Activated CD4-positive, alpha-beta memory T cell treated with anti-CD3 and anti-CD28 coated beads, Interleukin-2, amount 10 ng/mL, durations not matched to agents 7 days and 5 days (primary cell): ENCODE results near the gene PERM1. TPM values are rescaled to one million over a fixed set of nuclear protein-coding genes. Genes with fewer than 3 reads are reported as not detected.
A peak's percentile ranks its signal among the peaks of the same experiment; 100 is the strongest.
"Not testable (repeated sequence)": the region's sequence is repeated elsewhere in the genome, so short reads cannot be mapped to it uniquely, and the experiment has no call there.

Source experiments
- CTCF ChIA-PET: fragments of 350-600 bp; sonication (Branson Sonifier 250); formaldehyde crosslinking; loops from one replicate; lab custom pipeline; 2021; ENCODE audit warnings: antibody characterized with exemption, inconsistent platforms; lab: Charles Lee
- POLR2A ChIA-PET: fragments of 350-600 bp; sonication (Branson Sonifier 250); formaldehyde crosslinking; loops from one replicate; lab custom pipeline; 2021; ENCODE audit warnings: antibody characterized with exemption; lab: Charles Lee
- DNase-seq: peaks from one replicate; pipeline ENCODE4 v3.0.0-alpha.2; 2020
- H3K27ac Mint-ChIP-seq: one replicate; pipeline ENCODE4 v1.8.0; 2021; ENCODE audit warnings: mild to moderate bottlenecking, mixed read lengths
- H3K27me3 Mint-ChIP-seq: one replicate; pipeline ENCODE4 v1.8.0; 2021; ENCODE audit warnings: mixed read lengths
- H3K36me3 Mint-ChIP-seq: one replicate; pipeline ENCODE4 v1.8.0; 2021; ENCODE audit warnings: low read depth, mixed read lengths
- H3K4me1 Mint-ChIP-seq: one replicate; pipeline ENCODE4 v1.8.0; 2021; ENCODE audit warnings: mixed read lengths
- H3K4me3 Mint-ChIP-seq: one replicate; pipeline ENCODE4 v1.8.0; 2021; ENCODE audit warnings: mild to moderate bottlenecking, mixed read lengths
- H3K9me3 Mint-ChIP-seq: one replicate; pipeline ENCODE4 v1.8.0; 2021; ENCODE audit warnings: mixed read lengths
- total RNA-seq, 2 experiments: library from RNA; stranded (reverse); gene quantifications; one replicate each; pipeline ENCODE4 v1.2.3, GENCODE V29; 2021

The PERM1 gene
- total RNA-seq, 2 experiments from 2014 or later, result not detected

DNA sequence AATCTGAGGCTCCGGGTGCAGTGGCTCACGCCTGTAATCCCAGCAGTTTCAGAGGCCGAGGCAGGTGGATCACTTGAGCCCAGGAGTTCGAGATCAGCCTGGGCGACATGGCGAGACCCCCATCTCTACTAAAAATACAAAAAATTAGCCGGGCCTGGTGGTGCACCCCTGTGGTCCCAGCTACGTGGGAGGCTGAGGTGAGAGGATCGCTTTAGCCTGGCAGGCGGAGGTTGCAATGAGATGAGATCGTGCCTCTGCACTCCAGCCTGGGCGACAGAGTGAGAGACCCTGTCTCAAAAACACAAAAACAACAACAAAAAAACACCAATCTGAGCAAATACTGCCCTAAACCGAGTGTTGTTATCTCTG is 30.8 kb upstream of the PERM1 start:
- peaks cover 11% of the 10 kb centered on the region for H3K27me3 Mint-ChIP-seq
- not testable (repeated sequence) for H3K9me3 Mint-ChIP-seq, DNase-seq
- ChIA-PET CTCF (interaction anchor here (1.1 to 4.0 kb wide), 4 partner anchors 11 to 143 kb away, joined by 3 to 17 read pairs (median 11); no protein-coding TSS in a partner anchor), POLR2A (interaction anchor here (0.6 to 3.1 kb wide), 11 partner anchors 10 to 393 kb away, joined by 3 to 25 read pairs (median 4); partner anchors contain the start of genes HES4 and NOC2L)
- H3K4me3 Mint-ChIP-seq, result peak overlapping the region; percentile 95
- peaks cover 44% of the 10 kb centered on the region for H3K36me3 Mint-ChIP-seq
- H3K4me1 Mint-ChIP-seq, result peaks cover 40% of the 10 kb centered on the region
- H3K27ac Mint-ChIP-seq, result peak overlapping the region; percentile 95

DNA sequence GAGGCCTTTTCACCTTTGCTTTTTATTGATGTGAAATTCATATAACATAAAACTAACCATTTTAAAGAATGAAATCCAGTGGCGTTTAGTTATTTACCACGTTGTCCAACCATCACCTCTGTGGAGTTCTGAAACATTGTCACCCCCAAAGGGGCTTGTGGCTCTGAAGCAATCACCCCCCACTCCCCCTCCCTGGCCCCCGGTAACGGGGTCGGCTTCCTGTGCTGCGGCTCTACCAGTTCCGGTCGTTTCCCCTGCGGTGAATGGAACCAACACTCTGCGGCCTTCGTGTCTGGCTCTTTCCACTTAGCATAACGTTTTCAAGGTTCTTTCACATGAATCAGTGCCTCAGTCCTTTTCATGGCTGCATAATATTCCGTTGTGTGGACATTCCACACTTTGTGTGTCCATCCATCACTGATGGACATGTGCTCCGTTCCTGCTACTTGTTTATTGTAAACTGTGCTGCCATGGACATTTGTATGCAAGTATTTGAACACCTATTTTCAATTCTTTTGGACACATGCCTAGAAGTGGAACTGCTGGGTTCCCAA is 29.6 kb upstream of the PERM1 start:
- Mint-ChIP-seq H3K4me1 (peaks cover 32% of the 10 kb centered on the region), H3K9me3 (no peaks in the 10 kb centered on the region), H3K27me3 (peaks cover 13% of the 10 kb centered on the region), H3K27ac (no peak overlapping the region), H3K36me3 (peaks cover 32% of the 10 kb centered on the region), H3K4me3 (no peak overlapping the region)
- POLR2A ChIA-PET, result no interaction called here
- CTCF ChIA-PET, result no interaction called here
- DNase-seq, result no peak

DNA sequence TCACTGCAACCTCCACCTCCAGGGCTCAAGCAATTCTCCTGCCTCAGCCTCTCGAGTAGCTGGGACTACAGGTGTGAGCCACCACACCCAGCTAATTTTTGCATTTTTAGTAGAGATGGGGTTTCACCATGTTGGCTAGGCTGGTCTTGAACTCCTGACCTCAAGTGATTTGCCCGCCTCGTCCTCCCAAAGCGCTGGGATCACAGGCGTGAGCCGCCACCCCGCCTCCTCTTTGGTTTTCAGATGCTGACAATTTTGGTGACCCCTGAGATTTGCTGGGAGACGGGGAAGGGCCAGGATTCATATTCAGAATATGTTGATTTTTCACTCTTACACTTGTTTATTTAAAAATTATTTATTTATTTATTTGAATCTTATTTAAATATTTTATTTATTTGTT is 28.2 kb upstream of the PERM1 start:
- POLR2A ChIA-PET, H3K9me3 Mint-ChIP-seq, DNase-seq, H3K4me3 Mint-ChIP-seq, H3K27ac Mint-ChIP-seq: not testable (repeated sequence)
- CTCF ChIA-PET, result interaction anchor here (0.6 kb wide), 1 partner anchor 8 kb away, joined by 3 read pairs; no protein-coding TSS in a partner anchor
- peaks cover 32% of the 10 kb centered on the region for H3K4me1 Mint-ChIP-seq
- peaks cover 27% of the 10 kb centered on the region for H3K36me3 Mint-ChIP-seq
- H3K27me3 Mint-ChIP-seq, result peaks cover 18% of the 10 kb centered on the region

DNA sequence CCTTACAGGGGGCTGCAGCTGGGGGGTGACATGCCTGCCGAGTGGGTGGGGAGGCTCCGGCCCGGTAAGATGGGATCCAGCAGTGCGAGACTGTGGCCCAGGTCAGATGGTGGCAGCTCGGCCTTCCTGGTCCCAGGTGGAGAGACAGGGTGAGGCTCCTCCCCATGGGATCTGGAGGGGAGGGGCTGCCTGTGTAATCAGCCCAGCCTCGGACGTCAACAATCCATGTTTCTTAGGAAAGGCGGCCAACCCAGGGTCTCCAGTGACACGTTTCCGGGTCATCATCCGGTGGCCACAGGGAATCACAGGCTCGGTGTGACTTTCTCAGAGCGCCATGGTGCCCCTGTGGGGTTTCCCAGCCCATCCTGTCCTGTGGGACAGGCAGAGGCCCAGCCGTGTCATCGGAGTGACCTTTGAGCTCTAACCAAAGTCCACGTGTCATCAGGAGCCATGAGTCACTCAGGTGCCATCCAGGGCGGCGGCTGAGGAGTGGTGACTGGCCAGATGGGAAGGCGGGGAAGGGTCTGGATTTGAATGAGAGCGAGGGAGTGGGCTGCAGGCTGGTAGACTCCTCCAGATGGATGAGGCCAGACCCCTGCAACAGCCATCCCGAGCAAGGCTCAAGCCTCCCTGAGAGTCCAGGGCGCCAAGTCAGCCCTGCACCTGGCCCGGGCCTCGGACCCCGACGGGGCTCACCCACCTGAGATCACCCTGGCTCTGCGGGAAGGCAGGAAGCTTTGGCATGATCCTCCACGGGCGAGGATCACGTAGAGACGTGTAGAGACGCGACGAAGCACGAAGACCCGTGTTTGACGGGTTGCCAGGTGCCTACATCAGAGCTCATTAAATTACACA is 24.6 kb upstream of the PERM1 start:
- ChIA-PET POLR2A (no interaction called here), CTCF (interaction anchor here (1.1 kb wide), 1 partner anchor 22 kb away, joined by 3 read pairs; no protein-coding TSS in a partner anchor)
- DNase-seq, result no peak
- peaks cover 1% of the 10 kb centered on the region for H3K36me3 Mint-ChIP-seq
- no peak overlapping the region for H3K4me3 Mint-ChIP-seq
- peaks cover 40% of the 10 kb centered on the region for H3K27me3 Mint-ChIP-seq
- no peak overlapping the region for H3K27ac Mint-ChIP-seq
- H3K4me1 Mint-ChIP-seq, result peaks cover 20% of the 10 kb centered on the region
- H3K9me3 Mint-ChIP-seq, result no peaks in the 10 kb centered on the region

DNA sequence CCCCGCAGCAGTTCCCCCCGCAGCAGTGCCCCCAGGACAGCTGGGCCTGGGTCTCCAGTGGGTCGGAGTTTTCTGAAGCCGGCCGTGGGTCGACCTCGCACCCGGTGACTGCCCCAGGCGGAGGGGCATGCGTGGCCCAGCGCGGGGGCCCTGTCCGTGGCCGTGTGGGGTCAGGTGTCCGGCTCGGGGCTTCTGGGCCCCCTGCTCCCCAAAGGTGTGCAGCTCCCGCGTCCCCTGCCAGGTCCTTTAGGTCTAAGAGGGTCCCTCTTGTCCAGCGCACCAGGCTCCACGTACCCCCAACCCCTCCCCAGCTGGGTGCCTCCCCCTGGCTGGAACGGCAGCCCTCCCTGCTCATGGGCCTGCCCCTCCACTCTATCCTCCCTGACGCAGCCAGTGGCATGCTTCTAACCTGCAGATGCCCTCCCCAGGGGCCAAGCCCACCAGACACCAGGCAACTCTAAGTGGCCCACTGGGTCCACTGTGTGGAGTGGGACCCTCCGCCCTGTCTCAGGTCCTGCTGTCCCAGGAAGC is 23.9 kb upstream of the PERM1 start:
- CTCF ChIA-PET, result no interaction called here
- H3K4me1 Mint-ChIP-seq, result peaks cover 19% of the 10 kb centered on the region
- no peaks in the 10 kb centered on the region for H3K9me3 Mint-ChIP-seq
- no peak overlapping the region for H3K27ac Mint-ChIP-seq
- H3K36me3 Mint-ChIP-seq, result no peaks in the 10 kb centered on the region
- H3K4me3 Mint-ChIP-seq, result no peak overlapping the region
- no peak for DNase-seq
- POLR2A ChIA-PET, result no interaction called here
- peaks cover 43% of the 10 kb centered on the region for H3K27me3 Mint-ChIP-seq

DNA sequence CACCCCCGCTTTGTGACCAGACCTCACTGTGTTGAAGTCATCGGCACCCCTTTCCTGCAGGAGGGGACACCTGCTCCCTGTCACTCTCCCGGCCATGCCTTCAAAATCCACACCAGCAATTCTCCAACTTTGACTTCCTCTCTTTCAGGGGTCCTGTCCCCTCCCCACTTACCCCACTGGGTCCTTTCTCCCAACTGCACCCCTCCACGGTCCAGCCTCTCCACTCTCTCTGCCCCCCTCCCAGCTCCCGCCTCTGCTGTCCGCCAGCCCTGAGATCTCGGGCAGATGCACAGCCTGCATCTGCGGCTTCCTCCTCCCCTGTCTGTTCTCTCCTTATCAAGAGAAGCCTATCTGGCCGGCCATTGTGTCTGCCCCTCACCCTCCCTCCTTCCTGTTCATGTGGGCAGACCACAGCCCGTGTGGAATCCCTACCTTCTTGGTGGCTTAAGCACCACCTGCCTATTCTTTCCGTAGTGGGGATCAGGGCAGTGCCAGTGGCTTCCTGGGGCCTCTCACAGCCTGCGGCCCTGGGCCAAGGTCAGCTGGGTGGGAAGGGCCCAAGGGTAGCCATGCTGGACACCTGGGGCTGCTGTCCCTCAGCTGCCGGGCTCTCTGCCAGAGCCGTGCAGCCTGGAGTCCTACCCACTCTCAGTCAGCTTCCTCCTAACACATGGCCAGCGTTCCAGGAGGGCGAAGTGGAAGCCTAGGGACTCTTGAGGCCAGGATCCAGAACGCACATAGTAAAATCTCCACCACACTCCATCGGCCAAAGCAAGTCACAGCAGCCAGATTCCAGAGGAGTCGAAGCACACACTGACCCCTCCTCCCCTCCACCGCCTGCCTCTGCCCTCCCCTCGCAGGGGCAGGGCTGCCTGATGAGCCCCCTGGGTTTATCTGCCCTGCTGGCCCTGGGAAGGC is 23.1 kb upstream of the PERM1 start:
- Mint-ChIP-seq H3K9me3 (no peaks in the 10 kb centered on the region), H3K27me3 (peaks cover 44% of the 10 kb centered on the region), H3K4me3 (no peak overlapping the region), H3K27ac (no peak overlapping the region), H3K36me3 (no peaks in the 10 kb centered on the region), H3K4me1 (peaks cover 24% of the 10 kb centered on the region)
- CTCF ChIA-PET, result no interaction called here
- peak; percentile 57 for DNase-seq
- POLR2A ChIA-PET, result interaction anchor here (1.0 kb wide), 1 partner anchor 9 kb away, joined by 5 read pairs; no protein-coding TSS in a partner anchor

DNA sequence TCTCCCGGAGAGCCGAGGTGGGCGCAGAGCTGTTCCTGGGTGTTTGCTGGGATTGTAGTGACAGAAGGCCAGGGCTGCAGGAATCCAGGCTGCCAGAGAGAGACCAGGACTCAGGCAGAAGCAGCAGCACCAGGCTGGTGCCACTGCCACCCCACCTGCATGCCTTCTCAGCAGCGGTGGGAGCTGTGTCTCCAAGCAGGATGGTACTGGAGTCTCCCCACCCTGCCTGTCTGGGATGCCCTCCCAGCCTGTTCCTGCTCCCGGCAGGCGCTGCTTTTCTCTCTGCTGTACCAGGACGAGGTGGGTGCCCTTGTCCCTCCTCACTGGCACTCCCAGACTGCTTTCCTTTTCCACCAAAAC is 22.5 kb upstream of the PERM1 start:
- Mint-ChIP-seq H3K27me3 (peaks cover 46% of the 10 kb centered on the region), H3K4me3 (no peak overlapping the region), H3K36me3 (no peaks in the 10 kb centered on the region), H3K4me1 (peaks cover 24% of the 10 kb centered on the region), H3K27ac (no peak overlapping the region), H3K9me3 (no peaks in the 10 kb centered on the region)
- CTCF ChIA-PET, result no interaction called here
- POLR2A ChIA-PET, result interaction anchor here (1.0 kb wide), 1 partner anchor 10 kb away, joined by 5 read pairs; no protein-coding TSS in a partner anchor
- DNase-seq, result no peak

DNA sequence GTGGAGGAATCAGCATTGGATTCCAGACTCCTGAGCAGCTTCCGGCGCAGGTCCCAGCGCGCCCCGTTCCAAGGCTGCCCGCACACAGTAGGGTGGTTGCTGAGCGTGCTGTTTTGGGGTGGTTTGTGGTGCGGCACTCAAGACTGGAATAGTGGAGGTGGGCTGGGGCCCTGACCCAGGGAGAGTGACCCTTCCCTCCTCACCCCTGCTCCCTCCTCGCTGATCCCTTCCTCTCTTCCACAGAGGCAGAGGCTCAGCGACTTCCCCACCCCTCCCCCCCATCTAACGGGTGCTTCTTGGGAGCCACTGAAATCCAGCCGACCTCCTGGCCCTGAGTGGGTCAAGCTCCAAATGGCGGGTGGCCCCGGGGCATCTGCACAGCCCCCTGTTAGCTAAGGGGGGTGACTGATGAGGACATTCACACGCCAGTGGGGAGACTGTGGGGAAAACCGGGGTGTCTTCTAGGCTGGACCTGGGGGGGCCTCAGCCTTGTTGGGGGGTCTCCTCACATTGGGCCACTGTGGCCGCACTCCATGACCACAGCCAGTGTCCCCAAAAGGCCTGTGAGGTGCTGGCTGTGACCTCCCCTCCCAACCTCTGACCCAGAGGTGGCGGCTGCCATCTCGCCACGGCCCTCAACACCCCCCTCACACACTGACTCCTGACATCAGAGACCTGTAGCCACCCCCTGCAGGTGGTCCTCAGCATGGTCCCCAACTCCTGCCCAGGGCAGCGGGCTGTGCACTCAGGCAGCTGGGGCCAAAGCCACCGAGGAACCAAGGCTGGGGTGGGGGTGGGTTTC is 21.9 kb upstream of the PERM1 start:
- no peaks in the 10 kb centered on the region for H3K9me3 Mint-ChIP-seq
- ChIA-PET CTCF (no interaction called here), POLR2A (interaction anchor here (0.7 kb wide), 1 partner anchor 11 kb away, joined by 3 read pairs; no protein-coding TSS in a partner anchor)
- H3K27me3 Mint-ChIP-seq, result peaks cover 41% of the 10 kb centered on the region
- H3K4me3 Mint-ChIP-seq, result no peak overlapping the region
- no peak for DNase-seq
- H3K27ac Mint-ChIP-seq, result no peak overlapping the region
- no peaks in the 10 kb centered on the region for H3K36me3 Mint-ChIP-seq
- peaks cover 19% of the 10 kb centered on the region for H3K4me1 Mint-ChIP-seq

DNA sequence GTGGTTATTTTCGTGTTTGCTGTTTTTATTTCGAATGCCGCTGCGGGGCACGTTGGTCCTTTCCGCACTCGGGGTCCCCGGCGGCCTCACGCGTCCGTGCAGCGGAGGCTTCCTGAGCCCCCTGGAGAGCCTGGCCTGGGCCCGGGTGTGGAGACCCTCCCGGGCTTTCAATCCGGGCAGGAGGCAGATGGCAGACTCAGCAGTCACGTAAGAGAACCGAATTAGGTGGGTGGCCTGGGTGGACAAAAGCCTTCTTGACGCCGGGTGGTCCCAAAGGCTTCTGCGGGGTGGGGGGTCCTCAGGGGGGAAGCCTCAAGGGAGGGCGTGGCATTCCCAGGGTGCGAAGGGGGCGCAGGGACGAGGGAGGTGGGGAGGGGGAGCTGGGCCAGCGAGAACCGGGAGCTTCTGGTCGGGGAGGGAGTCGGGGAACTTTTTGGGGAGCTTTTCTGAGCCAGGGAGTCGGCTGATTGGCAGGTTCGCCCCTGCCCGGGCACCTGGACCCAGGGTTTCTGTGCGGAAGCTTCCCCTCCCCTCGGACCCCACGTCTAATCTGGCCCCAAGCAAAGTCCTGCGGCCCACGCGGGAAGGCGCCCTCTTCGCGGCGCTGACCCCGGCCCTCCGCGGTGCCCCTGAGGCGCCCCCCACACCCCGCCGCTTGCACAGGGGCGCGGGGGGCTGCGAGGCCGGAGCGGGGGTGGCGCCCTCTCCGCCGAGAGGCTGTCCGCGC is 19.3 kb upstream of the PERM1 start:
- Mint-ChIP-seq H3K4me1 (peaks cover 18% of the 10 kb centered on the region), H3K9me3 (no peaks in the 10 kb centered on the region), H3K36me3 (no peaks in the 10 kb centered on the region), H3K27me3 (peaks cover 42% of the 10 kb centered on the region), H3K4me3 (peak overlapping the region; percentile 53), H3K27ac (peak overlapping the region; percentile 16)
- ChIA-PET CTCF (interaction anchor here (1.0 to 2.3 kb wide), 6 partner anchors 12 to 96 kb away, joined by 3 to 17 read pairs (median 6); partner anchors contain the start of gene ISG15), POLR2A (interaction anchor here (1.2 to 2.5 kb wide), 2 partner anchors 12 to 18 kb away, joined by 5 to 18 read pairs; partner anchors contain the start of gene ISG15)
- DNase-seq, result no peak

DNA sequence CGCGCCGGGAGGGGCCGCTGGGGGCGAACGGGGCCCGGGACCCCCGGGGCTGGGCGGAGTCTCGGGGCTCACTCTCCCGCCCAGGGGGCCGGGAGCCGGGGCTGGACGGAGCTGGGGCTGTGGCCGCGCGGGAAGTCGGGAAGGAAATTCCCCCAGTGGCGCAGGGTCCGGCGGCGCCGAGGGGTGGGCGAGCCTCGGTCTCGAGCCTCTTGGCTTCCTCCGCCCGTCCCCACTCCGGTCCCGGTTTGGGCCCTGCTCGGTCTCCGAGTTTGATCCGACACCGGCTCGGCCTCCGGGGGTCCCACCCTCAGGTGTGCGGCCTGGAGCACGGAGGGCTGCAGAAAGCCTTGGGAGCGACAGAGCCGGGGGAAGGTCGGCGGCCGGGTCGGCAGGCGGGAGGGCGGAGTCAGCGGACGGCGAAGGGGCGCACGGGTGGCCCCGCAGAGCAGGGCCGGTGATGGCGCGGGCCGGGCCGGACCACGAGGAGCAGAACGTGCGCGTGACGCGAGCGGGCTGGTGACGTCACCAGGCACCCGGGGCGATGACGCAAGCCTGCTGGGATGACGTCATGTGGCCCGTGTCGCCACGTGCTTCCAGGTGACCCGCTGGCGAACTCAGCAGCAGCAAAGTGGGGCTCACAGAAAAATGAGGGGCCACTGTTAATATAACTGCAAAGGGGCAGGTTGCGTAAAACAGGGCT is 18.6 kb upstream of the PERM1 start:
- peak; percentile 70 for DNase-seq
- peaks cover 45% of the 10 kb centered on the region for H3K27me3 Mint-ChIP-seq
- peaks cover 19% of the 10 kb centered on the region for H3K4me1 Mint-ChIP-seq
- no peaks in the 10 kb centered on the region for H3K36me3 Mint-ChIP-seq
- ChIA-PET CTCF (interaction anchor here (1.1 to 2.3 kb wide), 3 partner anchors 13 to 97 kb away, joined by 3 to 17 read pairs (median 6); partner anchors contain the start of gene ISG15), POLR2A (interaction anchor here (1.2 to 2.5 kb wide), 2 partner anchors 13 to 19 kb away, joined by 5 to 18 read pairs; partner anchors contain the start of gene ISG15)
- H3K9me3 Mint-ChIP-seq, result no peaks in the 10 kb centered on the region
- H3K27ac Mint-ChIP-seq, result peak overlapping the region; percentile 16
- peak overlapping the region; percentile 53 for H3K4me3 Mint-ChIP-seq
